IPS DF 6.9 (cell line): ENCODE data around the gene PTPRN2.

Experiments
- DNase-seq: peaks from one replicate; pipeline ENCODE4 v3.0.0-alpha.2; 2013; ENCODE audit warnings: low read depth, low spot score
- H3K27ac ChIP-seq: one replicate; pipeline ENCODE4 v1.5.1; 2013; ENCODE audit warnings: low read length, control low read depth
- H3K27me3 ChIP-seq: 2 replicates; pipeline ENCODE4 v1.6.1; 2013; ENCODE audit warnings: mild to moderate bottlenecking, low read length; ENCODE audit not compliant: control insufficient read depth, insufficient read depth
- H3K36me3 ChIP-seq: 2 replicates; pipeline ENCODE4 v1.6.1; 2013; ENCODE audit warnings: low read length; ENCODE audit not compliant: control insufficient read depth, insufficient read depth
- H3K4me1 ChIP-seq: 2 replicates; pipeline ENCODE4 v1.6.1; 2013; ENCODE audit warnings: low read length; ENCODE audit not compliant: control insufficient read depth, insufficient read depth
- H3K4me3 ChIP-seq: 2 replicates; pipeline ENCODE4 v1.5.1; 2013; ENCODE audit warnings: mild to moderate bottlenecking, low read length
- H3K9me3 ChIP-seq: 2 replicates; pipeline ENCODE4 v1.6.1; 2013; ENCODE audit warnings: low read length, inconsistent platforms; ENCODE audit not compliant: control insufficient read depth, insufficient read depth
- WGBS: extraction: QIAGEN DNeasy Blood & Tissue Kit; methylation state at CpG from one replicate; pipeline ENCODE4 v1.1.7; 2013; ENCODE audit warnings: mixed read lengths, missing lambda C conversion rate; ENCODE audit not compliant: insufficient read length, insufficient coverage; 5-methylcytosine and 5-hydroxymethylcytosine counted together

The PTPRN2 gene

DNA sequence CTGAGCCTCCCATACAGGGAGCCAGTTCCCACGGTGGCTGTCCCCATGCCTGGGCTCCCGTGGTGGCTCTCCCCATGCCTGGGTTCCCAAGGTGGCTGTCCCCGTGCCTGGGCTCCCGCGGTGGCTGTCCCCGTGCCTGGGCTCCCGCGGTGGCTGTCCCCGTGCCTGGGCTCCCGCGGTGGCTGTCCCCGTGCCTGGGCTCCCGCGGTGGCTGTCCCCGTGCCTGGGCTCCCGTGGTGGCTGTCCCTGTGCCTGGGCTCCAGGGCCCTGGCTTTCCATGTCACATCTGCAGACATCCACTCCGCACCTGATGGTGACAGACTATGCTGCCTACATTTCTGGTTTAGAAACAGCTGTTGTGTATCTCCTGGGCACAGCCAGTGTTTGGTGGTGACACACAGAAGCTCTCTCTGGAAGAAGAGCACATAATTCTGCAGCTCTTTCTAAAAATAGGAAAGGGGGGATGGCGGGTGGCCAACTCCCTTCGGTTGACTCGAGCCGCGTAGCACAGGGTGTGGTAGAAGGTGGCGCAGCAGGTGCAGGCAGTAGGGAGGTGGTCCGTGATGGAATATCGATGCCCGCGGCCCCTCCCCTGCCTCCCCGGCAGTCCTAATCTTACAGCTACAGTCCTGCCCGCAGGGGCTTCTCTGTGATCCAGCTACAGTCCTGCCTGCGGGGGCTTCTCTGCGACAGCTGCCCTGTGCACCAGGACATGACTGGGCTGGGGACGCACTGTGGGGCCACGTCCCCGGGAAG is 999.6 kb downstream of the PTPRN2 start:
- DNase-seq, result no peak
- Histone ChIP-seq H3K27ac (no peak overlapping the region), H3K9me3 (peaks cover 28% of the 10 kb centered on the region), H3K27me3 (no peaks in the 10 kb centered on the region), H3K36me3 (no peaks in the 10 kb centered on the region; the same call in 1 of the 2 replicates), H3K4me3 (no peak overlapping the region), H3K4me1 (no peaks in the 10 kb centered on the region)
- no CpG with 5 or more reads among the region's 34 CpGs for WGBS

DNA sequence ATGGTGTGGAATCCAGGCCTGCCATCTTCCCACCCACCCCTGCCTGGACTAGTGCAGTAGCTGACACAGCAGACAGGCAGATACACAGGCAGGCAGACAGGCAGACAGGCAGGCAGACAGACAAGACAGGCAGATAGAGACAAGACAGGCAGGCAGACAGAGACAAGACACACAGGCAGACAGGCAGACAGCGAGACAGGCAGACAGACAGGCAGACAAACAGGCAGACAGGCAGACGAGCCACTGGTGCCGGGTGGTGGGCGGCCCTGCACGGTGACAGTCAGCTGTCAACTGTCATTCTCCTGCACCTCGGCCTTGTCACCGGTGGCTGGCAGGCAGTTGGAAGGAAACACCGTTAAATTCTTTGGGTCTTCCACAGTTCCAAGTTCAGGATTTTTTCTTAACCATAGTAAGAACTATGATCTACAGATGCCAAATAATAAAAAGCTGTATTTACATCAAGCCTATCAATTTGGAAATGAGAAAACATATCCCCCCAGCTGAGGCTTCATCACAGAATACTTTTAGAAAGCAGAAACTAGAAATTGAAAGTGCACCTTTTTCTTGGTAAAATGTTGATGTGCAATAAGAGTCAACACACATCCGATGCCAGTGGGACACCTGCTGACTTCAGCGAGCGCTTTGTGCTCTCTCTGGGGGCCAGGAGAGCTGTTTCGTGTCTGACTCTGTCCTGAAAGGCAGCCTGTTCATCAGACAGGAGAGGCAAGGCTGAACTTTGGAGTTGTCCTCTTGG is 1000.4 kb downstream of the PTPRN2 start:
- no CpG with 5 or more reads among the region's 12 CpGs for WGBS
- DNase-seq, result no peak
- no peak overlapping the region for H3K27ac ChIP-seq
- peaks cover 28% of the 10 kb centered on the region for H3K9me3 ChIP-seq
- H3K27me3 ChIP-seq, result no peaks in the 10 kb centered on the region
- H3K4me3 ChIP-seq, result no peak overlapping the region
- no peaks in the 10 kb centered on the region for H3K4me1 ChIP-seq
- H3K36me3 ChIP-seq, result no peaks in the 10 kb centered on the region; the same call in 1 of the 2 replicates

DNA sequence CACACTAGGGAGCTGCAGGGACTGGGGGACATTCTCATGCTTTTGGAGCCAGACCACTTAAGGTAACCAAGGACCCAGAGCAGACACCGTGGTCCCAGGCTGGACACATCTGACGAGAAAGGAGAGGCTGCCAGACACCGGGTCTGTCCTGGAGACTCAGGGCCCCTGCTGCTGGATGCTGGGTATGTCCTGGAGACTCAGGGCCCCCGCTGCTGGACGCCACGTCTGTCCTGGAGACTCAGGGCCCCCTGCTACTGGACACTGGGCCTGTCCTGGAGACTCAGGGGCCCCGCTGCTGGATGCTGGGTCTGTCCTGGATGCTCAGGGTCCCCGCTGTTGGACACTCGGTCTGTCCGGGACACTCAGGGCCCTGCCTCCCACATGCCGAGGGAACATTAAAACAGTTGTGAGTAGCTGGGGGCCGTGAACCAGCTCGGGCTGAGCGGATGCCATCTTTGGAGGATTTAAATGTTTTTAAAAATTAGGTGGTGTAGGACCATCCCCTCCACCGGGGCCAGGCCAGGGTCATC is 1001.1 kb downstream of the PTPRN2 start:
- WGBS, result no CpG with 5 or more reads among the region's 15 CpGs
- Histone ChIP-seq H3K27me3 (no peaks in the 10 kb centered on the region), H3K4me3 (no peak overlapping the region), H3K27ac (no peak overlapping the region), H3K36me3 (no peaks in the 10 kb centered on the region; the same call in 1 of the 2 replicates), H3K9me3 (peaks cover 25% of the 10 kb centered on the region), H3K4me1 (no peaks in the 10 kb centered on the region)
- DNase-seq, result no peak

DNA sequence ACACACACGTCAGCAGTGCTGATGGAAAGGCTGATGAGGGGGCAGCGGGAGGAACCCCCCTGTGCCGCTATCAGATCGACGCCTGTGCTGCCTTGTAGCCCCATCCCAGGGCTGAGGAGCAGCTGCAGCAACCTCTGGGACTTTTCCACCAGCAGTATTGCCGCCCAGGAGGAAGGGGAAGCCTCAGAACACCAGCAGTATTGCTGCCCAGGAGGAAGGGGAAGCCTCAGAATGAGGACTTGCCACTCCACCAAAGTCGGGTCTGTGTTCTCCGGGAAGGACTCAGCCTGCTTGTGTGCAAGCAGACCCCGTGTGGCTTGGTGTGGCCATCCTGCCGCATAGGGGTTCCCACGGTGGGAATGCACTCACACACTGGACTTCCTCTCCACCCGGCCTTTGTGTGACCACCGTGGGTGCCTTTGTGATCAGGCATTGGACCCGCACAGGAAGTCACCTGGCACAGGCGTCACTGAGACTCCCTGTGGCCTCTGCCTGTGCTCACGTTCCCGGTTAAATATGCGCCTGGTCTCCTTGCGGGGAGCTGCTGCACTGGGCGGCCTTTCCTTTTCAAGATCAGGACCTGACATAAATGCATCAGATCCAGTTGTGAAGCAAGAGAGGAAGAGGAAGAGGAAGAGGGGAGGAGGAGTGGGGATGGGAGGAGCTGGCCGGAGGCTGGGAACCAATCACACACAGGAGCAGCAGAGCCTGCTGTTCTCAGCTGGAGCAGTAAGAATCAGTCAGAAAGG is 1002.3 kb downstream of the PTPRN2 start:
- no peak overlapping the region for H3K4me3 ChIP-seq
- peaks cover 22% of the 10 kb centered on the region for H3K9me3 ChIP-seq
- no peak for DNase-seq
- H3K4me1 ChIP-seq, result no peaks in the 10 kb centered on the region
- no peaks in the 10 kb centered on the region; the same call in 1 of the 2 replicates for H3K36me3 ChIP-seq
- no CpG with 5 or more reads among the region's 21 CpGs for WGBS
- H3K27me3 ChIP-seq, result no peaks in the 10 kb centered on the region
- no peak overlapping the region for H3K27ac ChIP-seq

DNA sequence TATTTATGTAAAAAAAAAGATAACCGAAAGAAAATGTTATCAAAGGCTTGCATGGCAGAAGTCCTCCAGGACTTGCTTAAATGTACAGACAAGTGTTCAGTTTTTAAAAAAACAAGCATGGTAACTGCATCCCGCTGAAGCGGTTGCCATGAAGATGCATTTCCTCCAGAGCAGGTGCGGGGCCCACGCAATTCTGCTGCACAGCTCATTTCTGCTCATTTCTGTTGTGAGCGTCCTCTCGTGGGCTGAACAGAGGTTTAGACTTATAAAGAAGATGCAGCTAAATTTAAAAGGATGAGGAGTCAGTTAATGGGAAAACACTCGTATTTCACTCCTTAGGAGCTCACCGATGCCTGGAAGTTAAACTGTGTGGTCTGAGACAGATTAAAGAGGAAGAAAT is 1003.2 kb downstream of the PTPRN2 start:
- WGBS, result no CpG with 5 or more reads among the region's 9 CpGs
- H3K4me1 ChIP-seq, result no peaks in the 10 kb centered on the region
- no peak for DNase-seq
- H3K4me3 ChIP-seq, result no peak overlapping the region
- H3K27ac ChIP-seq, result no peak overlapping the region
- peaks cover 22% of the 10 kb centered on the region for H3K9me3 ChIP-seq
- H3K27me3 ChIP-seq, result no peaks in the 10 kb centered on the region
- no peaks in the 10 kb centered on the region for H3K36me3 ChIP-seq

DNA sequence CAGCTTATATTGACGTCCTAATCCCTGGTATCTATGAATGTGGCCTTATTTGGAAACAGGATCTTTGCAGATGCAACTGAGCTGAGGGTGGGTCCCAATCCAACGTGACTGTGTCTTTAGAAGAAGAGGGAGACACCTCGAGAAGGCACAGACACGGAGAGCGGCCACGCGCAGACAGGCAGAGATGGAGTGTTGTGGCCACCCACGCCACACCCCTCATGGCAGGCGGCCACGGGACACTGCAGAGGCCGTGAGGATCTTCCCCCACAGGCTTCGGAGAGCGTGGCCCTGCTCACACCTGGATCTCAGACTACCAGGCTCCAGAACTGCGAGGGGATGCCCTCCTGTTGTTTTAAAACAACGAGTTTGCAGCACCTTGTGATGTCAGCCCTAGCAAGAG is 1005.9 kb downstream of the PTPRN2 start:
- WGBS, result no CpG with 5 or more reads among the region's 15 CpGs
- Histone ChIP-seq H3K4me1 (no peaks in the 10 kb centered on the region), H3K36me3 (no peaks in the 10 kb centered on the region), H3K27ac (no peak overlapping the region), H3K27me3 (no peaks in the 10 kb centered on the region), H3K4me3 (no peak overlapping the region), H3K9me3 (peaks cover 16% of the 10 kb centered on the region)
- no peak for DNase-seq

DNA sequence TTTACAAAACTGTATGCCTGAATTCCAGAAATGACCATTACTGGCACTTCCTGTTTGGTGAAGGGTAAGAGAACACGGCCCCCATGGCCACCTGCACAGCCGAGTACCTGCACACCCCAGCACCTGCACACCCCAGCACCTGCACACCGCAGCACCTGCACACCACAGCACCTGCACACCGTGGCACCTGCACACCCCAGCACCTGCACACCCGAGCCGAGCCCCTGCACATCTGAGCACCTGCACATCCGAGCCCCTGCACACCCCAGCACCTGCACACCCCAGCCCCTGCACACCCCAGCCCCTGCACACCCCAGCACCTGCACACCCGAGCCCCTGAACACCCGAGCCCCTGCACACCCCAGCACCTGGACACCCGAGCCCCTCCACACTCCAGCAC is 1007.3 kb downstream of the PTPRN2 start:
- Histone ChIP-seq H3K27me3 (no peaks in the 10 kb centered on the region), H3K4me3 (no peak overlapping the region), H3K4me1 (no peaks in the 10 kb centered on the region), H3K36me3 (no peaks in the 10 kb centered on the region; the same call in 1 of the 2 replicates), H3K9me3 (peaks cover 12% of the 10 kb centered on the region), H3K27ac (no peak overlapping the region)
- DNase-seq, result no peak
- WGBS, result no CpG with 5 or more reads among the region's 10 CpGs

DNA sequence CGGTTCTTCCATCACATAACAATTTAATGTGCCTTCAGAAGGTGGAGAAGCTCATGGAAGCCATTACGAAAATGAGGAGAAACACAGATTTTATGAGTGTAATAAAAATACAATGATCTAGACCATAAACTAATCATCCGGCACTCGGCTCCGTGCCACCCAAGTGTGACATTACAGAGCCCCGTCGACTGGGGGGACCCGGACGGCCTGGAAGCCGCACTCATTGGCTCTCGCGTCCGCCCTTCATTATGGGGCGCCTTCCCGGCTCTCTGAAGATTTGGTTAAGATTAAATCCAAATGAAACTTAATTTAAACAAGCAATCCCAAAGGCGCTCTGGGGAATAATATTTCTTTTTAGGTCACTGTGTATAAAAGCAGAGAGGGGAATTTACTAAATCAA is 1008.2 kb downstream of the PTPRN2 start:
- no peaks in the 10 kb centered on the region for H3K27me3 ChIP-seq
- WGBS, result no CpG with 5 or more reads among the region's 16 CpGs
- H3K4me1 ChIP-seq, result no peaks in the 10 kb centered on the region
- DNase-seq, result no peak
- no peak overlapping the region for H3K4me3 ChIP-seq
- no peaks in the 10 kb centered on the region; the same call in 1 of the 2 replicates for H3K36me3 ChIP-seq
- H3K27ac ChIP-seq, result no peak overlapping the region
- H3K9me3 ChIP-seq, result peaks cover 7% of the 10 kb centered on the region

DNA sequence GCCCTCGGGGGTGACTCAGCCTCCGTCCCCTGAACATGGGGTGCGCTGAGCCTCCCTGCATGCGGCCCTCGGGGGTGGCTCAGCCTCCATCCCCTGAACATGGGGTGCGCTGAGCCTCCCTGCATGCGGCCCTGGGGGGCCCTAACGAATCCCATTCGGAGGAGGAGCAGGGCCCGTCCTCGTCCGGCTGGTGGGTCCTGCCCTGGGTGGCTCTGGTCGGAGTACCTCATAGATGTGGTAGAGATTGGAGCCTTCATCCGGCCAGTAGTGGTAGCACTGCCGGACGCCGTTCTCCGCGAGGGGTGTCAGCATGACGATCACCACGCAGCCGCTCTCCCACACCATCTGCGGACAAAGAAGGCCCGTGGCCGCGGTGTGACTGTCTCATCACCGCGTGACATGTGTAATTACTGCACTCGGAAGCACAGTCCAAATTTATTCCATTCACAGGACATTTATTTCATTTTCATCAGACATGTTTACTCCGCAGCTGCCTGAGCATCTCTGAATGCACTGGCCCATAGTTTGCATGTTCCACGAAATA is 1009.8 kb downstream of the PTPRN2 start:
- Histone ChIP-seq H3K4me3 (no peak overlapping the region), H3K27ac (no peak overlapping the region), H3K9me3 (peaks cover 18% of the 10 kb centered on the region), H3K4me1 (no peaks in the 10 kb centered on the region), H3K36me3 (no peaks in the 10 kb centered on the region; the same call in 1 of the 2 replicates), H3K27me3 (no peaks in the 10 kb centered on the region)
- DNase-seq, result no peak
- WGBS, result no CpG with 5 or more reads among the region's 31 CpGs

DNA sequence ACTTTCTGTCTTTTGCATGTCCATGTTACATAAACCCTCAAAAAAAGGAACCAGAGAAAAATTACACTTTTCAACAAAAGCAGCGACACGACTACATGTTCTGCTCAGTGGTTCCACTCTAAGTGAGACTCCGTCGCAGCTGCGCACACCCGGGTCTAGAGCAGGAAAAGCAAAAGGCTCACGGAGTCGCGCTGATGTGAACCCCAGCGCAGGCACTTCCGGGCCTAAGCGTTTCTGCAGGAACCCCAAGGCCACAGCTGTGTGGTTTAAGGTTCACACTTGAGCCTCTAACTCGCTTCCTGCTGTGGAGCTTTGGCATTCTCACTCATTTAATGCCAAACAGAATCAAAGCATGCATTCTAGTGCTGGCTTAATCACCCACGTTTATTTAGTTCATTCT is 1010.6 kb downstream of the PTPRN2 start:
- Histone ChIP-seq H3K9me3 (peaks cover 16% of the 10 kb centered on the region), H3K36me3 (no peaks in the 10 kb centered on the region; the same call in 1 of the 2 replicates), H3K4me3 (no peak overlapping the region), H3K27ac (no peak overlapping the region), H3K4me1 (no peaks in the 10 kb centered on the region), H3K27me3 (no peaks in the 10 kb centered on the region)
- no CpG with 5 or more reads among the region's 14 CpGs for WGBS
- no peak for DNase-seq
